ENCODE data around the gene XYLT1.

- no peak for TF ChIP-seq CTCF (IDR thresholded peaks at IDR 0.05)
- no peak for TF ChIP-seq POLR2A (IDR thresholded peaks at IDR 0.05)
Observed at GRCh38 chr16:17160285-17160853, 310.4 kb downstream of the XYLT1 start.
